ENCODE data around the gene TFCP2. TPM values are rescaled to one million over a fixed set of nuclear protein-coding genes. Genes with fewer than 3 reads are reported as not detected.

The TFCP2 gene
- total and polyA plus RNA-seq, 2 of the 13 experiments (the other 11 are each of a cell fraction or from before 2014, with no cell fraction given) = 7.6 to 10.0 TPM

DNA sequence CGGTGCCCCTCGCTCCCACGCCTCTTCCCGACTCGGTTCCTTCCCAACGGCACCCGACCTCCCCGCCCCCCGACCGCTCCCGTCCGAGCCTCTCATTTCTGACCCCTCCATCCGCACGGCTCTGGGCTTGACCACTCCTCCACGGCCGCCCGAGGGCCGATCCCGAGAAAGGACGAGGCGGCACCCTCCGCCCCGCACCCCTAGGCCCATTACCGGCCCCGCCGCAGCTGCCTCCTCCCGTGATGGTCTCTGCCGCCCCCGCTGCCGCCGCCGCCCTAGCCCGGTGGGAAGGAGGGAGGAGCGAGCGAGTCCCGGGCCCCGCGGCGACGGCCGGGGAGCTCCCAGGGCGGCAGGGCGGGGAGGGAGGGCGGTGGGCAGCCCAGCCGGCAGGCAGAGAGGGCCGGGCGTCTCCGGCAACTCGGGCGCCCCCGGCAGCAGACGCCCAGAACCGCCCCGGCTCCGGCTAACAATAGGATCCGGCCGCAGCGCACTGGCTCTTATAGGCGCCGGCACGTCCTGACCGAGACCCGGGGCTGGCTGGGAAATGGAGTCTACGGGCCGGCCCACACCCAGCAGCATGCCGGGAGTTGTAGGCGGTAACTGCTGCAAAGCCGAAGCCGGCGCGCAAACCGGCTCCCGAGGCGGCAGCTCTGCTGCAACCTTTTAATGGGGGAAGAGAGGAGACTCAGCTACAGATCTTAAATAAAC, 89.7 kb downstream of the TFCP2 start, which contains the start of gene CSRNP2 (continued):
- TF ChIP-seq ZNF280B (CRISPR knock-in tag; IDR thresholded peaks at IDR 0.05; ENCODE audit: borderline replicate concordance) (no peak), YY1 (IDR thresholded peaks at IDR 0.05; ENCODE audit: insufficient read depth, insufficient replicate concordance, low read depth, low read length) (peak; percentile 76), FOXP4 (CRISPR knock-in tag; IDR thresholded peaks at IDR 0.05) (no peak), BORCS8-MEF2B (CRISPR knock-in tag; IDR thresholded peaks at IDR 0.05) (no peak), ZNF589 (CRISPR knock-in tag; conservative IDR thresholded peaks at IDR 0.05) (peak; percentile 61; the same call in 1 of the 2 replicates), KLF6 (CRISPR knock-in tag; IDR thresholded peaks at IDR 0.05) (peak; percentile 96), SP4 (CRISPR knock-in tag; IDR thresholded peaks at IDR 0.05) (peak; percentile 67), NR2F2 (IDR thresholded peaks at IDR 0.05; ENCODE audit: borderline replicate concordance, low read depth) (no peak), ZFP82 (CRISPR knock-in tag; IDR thresholded peaks at IDR 0.05; ENCODE audit: borderline replicate concordance) (peak; percentile 88; the same call in 1 of the 2 replicates), GFI1 (CRISPR knock-in tag; IDR thresholded peaks at IDR 0.05; ENCODE audit: borderline replicate concordance) (peak; percentile 36; the same call in 1 of the 2 replicates), KLF16 (CRISPR knock-in tag; IDR thresholded peaks at IDR 0.05) (peak in 1 of 2 experiments; percentile 58; a peak in 1 of 4 replicates), FOSL1 (CRISPR knock-in tag; IDR thresholded peaks at IDR 0.05; ENCODE audit: borderline replicate concordance) (no peak), EP300 (IDR thresholded peaks at IDR 0.05; ENCODE audit: low read depth in 2 of 2, low read length in 2 of 2) (0 out of 4 replicates have a peak, but pooled peaks of 1 of the 2 experiments have one; percentile 38), EP300 (CRISPR knock-in tag; IDR thresholded peaks at IDR 0.05; ENCODE audit: borderline replicate concordance) (no peak), FOXA3 (CRISPR knock-in tag; IDR thresholded peaks at IDR 0.05) (0 out of 2 replicates have a peak, but pooled peaks have one; percentile 35), BHLHE40 (IDR thresholded peaks at IDR 0.05; ENCODE audit: low read length) (0 out of 2 replicates have a peak, but pooled peaks have one; percentile 32), TAF1 (CRISPR knock-in tag; IDR thresholded peaks at IDR 0.05) (peak; percentile 88), ZSCAN21 (CRISPR knock-in tag; IDR thresholded peaks at IDR 0.05; ENCODE audit: borderline replicate concordance) (peak; percentile 76; the same call in 1 of the 2 replicates), ZNF205 (CRISPR knock-in tag; IDR thresholded peaks at IDR 0.05) (peak; percentile 56), ZNF251 (CRISPR knock-in tag; IDR thresholded peaks at IDR 0.05) (no peak)
- TF ChIP-seq, protein P1, sequence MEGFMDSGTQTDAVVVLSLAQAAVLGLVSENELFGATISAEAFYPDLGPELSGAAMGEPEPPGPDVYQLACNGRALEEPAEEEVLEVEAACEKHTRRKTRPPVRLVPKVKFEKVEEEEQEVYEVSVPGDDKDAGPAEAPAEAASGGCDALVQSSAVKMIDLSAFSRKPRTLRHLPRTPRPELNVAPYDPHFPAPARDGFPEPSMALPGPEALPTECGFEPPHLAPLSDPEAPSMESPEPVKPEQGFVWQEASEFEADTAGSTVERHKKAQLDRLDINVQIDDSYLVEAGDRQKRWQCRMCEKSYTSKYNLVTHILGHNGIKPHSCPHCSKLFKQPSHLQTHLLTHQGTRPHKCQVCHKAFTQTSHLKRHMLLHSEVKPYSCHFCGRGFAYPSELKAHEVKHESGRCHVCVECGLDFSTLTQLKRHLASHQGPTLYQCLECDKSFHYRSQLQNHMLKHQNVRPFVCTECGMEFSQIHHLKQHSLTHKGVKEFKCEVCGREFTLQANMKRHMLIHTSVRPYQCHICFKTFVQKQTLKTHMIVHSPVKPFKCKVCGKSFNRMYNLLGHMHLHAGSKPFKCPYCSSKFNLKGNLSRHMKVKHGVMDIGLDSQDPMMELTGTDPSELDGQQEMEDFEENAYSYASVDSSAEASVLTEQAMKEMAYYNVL (CRISPR knock-in tag; IDR thresholded peaks at IDR 0.05; ENCODE audit: borderline replicate concordance) = 0 out of 2 replicates have a peak, but pooled peaks have one; percentile 35
- TF ChIP-seq, protein P2, sequence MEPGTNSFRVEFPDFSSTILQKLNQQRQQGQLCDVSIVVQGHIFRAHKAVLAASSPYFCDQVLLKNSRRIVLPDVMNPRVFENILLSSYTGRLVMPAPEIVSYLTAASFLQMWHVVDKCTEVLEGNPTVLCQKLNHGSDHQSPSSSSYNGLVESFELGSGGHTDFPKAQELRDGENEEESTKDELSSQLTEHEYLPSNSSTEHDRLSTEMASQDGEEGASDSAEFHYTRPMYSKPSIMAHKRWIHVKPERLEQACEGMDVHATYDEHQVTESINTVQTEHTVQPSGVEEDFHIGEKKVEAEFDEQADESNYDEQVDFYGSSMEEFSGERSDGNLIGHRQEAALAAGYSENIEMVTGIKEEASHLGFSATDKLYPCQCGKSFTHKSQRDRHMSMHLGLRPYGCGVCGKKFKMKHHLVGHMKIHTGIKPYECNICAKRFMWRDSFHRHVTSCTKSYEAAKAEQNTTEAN (CRISPR knock-in tag; conservative IDR thresholded peaks at IDR 0.05) = peak; percentile 76; the same call in 1 of the 2 replicates

Data from HepG2 (cell line).